Pancreas (tissue), 10 donors: Measurements from ENCODE around the gene CDC42BPA. TPM values are rescaled to one million over a fixed set of nuclear protein-coding genes. Genes with fewer than 3 reads are reported as not detected.
A peak's percentile ranks its signal among the peaks of the same experiment; 100 is the strongest.

ENCODE experiments used
- ATAC-seq, 4 donors: fragments of 200-7000 bp; cut with Tn5 transposase; one replicate each; pipeline versions ENCODE4 v1.8.0 to v1.9.1; 2020; ENCODE audit warnings: mild to moderate bottlenecking in 4 of 4, moderate library complexity in 4 of 4
- DNase-seq, 6 donors: peaks; one replicate each; pipeline ENCODE4 v3.0.0-alpha.2; 2020
- FAIRE-seq: peaks from 2 replicates; lab custom pipeline; 2012; peaks lifted over from hg19 to GRCh38; lab: Jason Lieb, UNC
- H3K27ac ChIP-seq, 4 donors: fragments of 200-600 bp; sonication (generic); 1 replicate in 3 of 4; 2 replicates in 1 of 4; pipeline versions ENCODE4 v1.5.0 to v1.8.0; 2020
- H3K27me3 ChIP-seq, 4 donors: fragments of 200-600 bp; one replicate each; pipeline ENCODE4 v1.8.0; 2021
- H3K36me3 ChIP-seq, 3 donors: fragments of 200-600 bp; sonication (generic) in 1 of 3; one replicate each; pipeline versions ENCODE4 v1.5.0 to v1.8.0; 2020 to 2021
- H3K4me1 ChIP-seq, 3 donors: fragments of 200-600 bp; one replicate each; pipeline ENCODE4 v1.8.0; 2021
- H3K4me3 ChIP-seq, 4 donors: fragments of 200-600 bp; sonication (generic) in 2 of 4; one replicate each; pipeline versions ENCODE4 v1.5.0 to v1.8.0; 2020 to 2021
- H3K9me3 ChIP-seq, 4 donors: fragments of 200-600 bp; one replicate each; pipeline ENCODE4 v1.8.0; 2021
- WGBS, 2 donors: extraction: QIAGEN DNeasy Blood & Tissue Kit; methylation state at CpG; one replicate each; pipeline ENCODE4 v1.1.7; 2013; 5-methylcytosine and 5-hydroxymethylcytosine counted together
- intact Hi-C, 3 donors: fragments of 100-400 bp; cut with DNase I; formaldehyde crosslinking; loops; one replicate each; pipeline versions ENCODE4 v1.11.1 to v1.14.2; 2022
- polyA plus RNA-seq, 2 donors: library from polyadenylated mRNA; stranded (reverse); fragments of 200-250 nt; gene quantifications; one replicate each; pipeline ENCODE4 v1.2.3, GENCODE V29; 2013
- total RNA-seq, 6 donors: library from RNA; stranded (reverse); fragmentation: NEBNext Ultra II Directional in 4 of 6; extraction: Animal tissue kit (Norgen Biotek cat#: 25700) in 4 of 6; gene quantifications; one replicate each; pipeline versions ENCODE4 v1.2.1 to v1.2.4, GENCODE V29; 2021 to 2023
- TF ChIP-seq, protein P1 (sequence below), 4 donors: fragments of 200-600 bp; sonication (generic) in 3 of 4; IDR thresholded peaks; one replicate each; pipeline versions ENCODE4 v1.5.0 to v1.8.0; 2021; ENCODE audit warnings: antibody characterized with exemption in 4 of 4
- donor health status: healthy with polysubstance abuse.
- donor health status: DM: no; HTN: no; CAD: no; lungs with moderate emphysema.
- donor health status: DM: no; HTN: no; CAD: no.
- donor health status: control.
- donor health status: control.
- donor health status: Bipolar disorder and iron deficiency.
- donor health status: DM: yes; HTN: yes; CAD: no.
- donor health status: DM: no; HTN: no; CAD: no.
- donor health status: DM: no; HTN: no; CAD: no.
- donor health status: DM: yes; HTN: yes; CAD: no.

CDC42BPA gene
- total and polyA plus RNA-seq, 8 donors = 5.3 to 22.5 (median 16.5) TPM

DNA sequence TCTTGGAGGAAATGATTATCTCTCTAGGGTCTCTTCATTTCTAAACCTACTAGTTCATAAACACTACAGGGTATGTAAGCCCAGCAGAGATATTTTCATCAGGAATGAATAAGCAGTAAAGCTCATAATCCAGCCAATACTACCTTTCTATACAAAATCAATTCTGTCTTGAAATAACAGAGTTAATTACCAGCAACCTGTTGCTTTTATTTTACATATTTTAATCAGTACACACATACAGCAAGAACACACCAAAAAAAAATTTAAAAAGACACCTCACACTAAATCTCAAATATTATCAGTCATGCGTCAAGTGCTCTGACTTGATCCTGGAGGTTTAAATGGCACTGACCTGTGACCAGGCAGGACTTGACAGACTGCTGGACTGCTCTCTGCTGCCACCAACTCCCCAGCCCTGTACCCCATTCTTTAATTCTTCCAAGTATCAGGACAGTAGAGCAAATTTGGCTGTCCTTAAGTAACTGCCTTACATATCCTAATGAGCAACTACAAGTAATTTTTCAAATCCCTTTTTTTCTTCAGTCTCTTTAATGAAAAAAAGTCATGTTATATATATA lies 98.5 kb downstream of the CDC42BPA start:
- Histone ChIP-seq H3K36me3 (no peaks in the 10 kb centered on the region), H3K27me3 (no peaks in the 10 kb centered on the region), H3K4me3 (no peak overlapping the region), H3K27ac (no peak overlapping the region), H3K9me3 (no peaks in the 10 kb centered on the region), H3K4me1 (peaks cover 0 to 4% (median 0%) of the 10 kb centered on the region in 3 donors)
- no peak for DNase-seq
- TF ChIP-seq, protein P1, sequence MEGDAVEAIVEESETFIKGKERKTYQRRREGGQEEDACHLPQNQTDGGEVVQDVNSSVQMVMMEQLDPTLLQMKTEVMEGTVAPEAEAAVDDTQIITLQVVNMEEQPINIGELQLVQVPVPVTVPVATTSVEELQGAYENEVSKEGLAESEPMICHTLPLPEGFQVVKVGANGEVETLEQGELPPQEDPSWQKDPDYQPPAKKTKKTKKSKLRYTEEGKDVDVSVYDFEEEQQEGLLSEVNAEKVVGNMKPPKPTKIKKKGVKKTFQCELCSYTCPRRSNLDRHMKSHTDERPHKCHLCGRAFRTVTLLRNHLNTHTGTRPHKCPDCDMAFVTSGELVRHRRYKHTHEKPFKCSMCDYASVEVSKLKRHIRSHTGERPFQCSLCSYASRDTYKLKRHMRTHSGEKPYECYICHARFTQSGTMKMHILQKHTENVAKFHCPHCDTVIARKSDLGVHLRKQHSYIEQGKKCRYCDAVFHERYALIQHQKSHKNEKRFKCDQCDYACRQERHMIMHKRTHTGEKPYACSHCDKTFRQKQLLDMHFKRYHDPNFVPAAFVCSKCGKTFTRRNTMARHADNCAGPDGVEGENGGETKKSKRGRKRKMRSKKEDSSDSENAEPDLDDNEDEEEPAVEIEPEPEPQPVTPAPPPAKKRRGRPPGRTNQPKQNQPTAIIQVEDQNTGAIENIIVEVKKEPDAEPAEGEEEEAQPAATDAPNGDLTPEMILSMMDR (IDR thresholded peaks at IDR 0.05) = no peak
- no peak for FAIRE-seq
- intact Hi-C loops = no loop called here
- peak in 2 of 4 donors; percentile 56 to 60 for ATAC-seq
- 86 to 89% methylated on average over 1 of the region's 1 CpG for WGBS, 2 donors

DNA sequence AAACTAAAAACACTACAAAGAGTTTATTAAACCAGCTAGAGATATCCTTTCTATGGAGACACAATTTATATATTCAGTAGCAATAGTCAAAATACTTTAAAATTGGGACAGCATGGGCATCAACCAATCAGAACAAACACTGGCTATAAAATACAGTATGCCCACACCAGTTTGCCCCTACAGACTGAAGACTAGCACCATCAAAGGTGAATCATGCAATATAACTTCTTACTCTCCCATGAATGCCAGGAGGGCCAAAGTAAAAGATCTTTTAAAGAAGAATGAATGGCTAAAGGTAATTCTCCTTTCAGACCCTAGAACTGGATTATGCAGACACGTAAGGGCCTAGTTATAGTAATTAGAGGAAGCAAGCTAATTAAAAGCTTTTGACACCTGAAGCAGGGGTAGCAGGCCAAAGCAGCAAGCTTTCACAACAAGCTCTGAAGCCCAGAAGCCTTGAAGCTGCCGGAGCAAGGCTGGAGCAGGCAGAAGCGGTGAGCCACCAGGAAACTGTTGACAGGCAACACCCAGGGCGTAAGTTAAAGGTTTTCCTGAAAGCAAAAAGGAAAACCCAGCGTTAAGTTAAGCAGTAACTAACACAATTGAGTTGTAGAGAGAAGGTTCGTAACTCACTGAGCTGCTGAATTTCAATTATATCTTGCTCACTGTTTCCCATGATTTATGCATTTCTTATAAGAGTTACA lies 99.3 kb downstream of the CDC42BPA start:
- Histone ChIP-seq H3K27me3 (no peaks in the 10 kb centered on the region), H3K4me3 (no peak overlapping the region), H3K36me3 (no peaks in the 10 kb centered on the region), H3K4me1 (peaks cover 0 to 4% (median 0%) of the 10 kb centered on the region in 3 donors), H3K27ac (no peak overlapping the region), H3K9me3 (no peaks in the 10 kb centered on the region)
- intact Hi-C loops = no loop called here
- TF ChIP-seq, protein P1 (IDR thresholded peaks at IDR 0.05) = no peak
- DNase-seq (no peak), ATAC-seq (peak; percentile 53 to 74 (median 64)), FAIRE-seq (no peak)
- WGBS, 2 donors = 60 to 61% methylated on average over 6 of the region's 6 CpGs

DNA sequence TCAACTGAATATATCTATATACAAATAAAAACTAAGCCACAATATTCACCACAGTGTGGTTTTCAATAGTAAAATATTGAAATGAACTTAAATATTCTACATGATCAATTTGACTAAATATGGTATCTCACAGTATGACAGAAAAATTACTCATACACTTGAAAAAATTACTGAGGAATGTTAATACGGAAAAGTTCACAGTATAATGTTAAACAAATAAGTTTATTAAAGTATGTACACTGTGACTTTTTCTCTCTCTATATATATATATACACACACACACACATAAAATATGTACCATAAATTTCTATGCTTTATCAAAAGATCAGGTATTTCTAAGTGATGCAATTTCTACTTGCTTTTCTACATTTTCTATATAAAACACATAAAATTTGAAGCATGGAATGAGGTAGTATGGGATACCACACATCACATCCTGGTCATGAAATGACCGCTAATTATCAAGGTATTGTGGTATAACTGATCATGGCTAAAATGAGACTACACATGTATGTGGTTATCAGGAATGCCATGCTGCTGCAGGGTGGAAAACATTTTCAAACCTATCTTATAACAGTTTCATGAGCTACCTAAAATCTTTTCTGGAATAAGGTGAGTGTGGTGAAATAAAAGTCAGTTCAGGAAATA lies 102.3 kb downstream of the CDC42BPA start:
- intact Hi-C loops = no loop called here
- 92 to 97% methylated on average over 2 of the region's 2 CpGs for WGBS, 2 donors
- TF ChIP-seq, protein P1 (IDR thresholded peaks at IDR 0.05) = no peak

DNA sequence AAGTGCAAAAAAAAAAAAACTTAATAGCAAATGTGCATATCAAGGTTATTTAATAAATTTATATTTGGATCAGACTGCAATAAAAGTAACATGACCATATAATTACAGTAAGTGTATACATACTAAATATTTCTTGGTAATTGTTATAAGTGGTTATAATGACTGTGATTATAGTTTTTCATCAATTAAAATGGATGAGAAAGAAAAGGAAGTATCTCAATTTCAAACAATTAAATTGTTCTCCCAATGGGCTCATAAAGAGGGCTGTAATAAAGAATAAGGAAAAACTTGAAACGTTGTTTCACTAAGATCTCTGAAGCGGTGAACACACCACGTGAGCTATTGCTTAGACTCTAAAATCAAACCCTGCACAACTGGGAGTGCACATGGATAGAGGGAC lies 104.1 kb downstream of the CDC42BPA start:
- H3K9me3 ChIP-seq = peaks cover 0 to 3% (median 0%) of the 10 kb centered on the region in 4 donors
- intact Hi-C loops = no loop called here
- H3K4me3 ChIP-seq = no peak overlapping the region
- TF ChIP-seq, protein P1 (IDR thresholded peaks at IDR 0.05) = no peak
- DNase-seq (no peak), ATAC-seq (no peak), FAIRE-seq (no peak)
- no peaks in the 10 kb centered on the region for H3K27me3 ChIP-seq
- WGBS, 2 donors = 91 to 93% methylated on average over 3 of the region's 3 CpGs
- H3K27ac ChIP-seq = no peak overlapping the region
- no peaks in the 10 kb centered on the region for H3K36me3 ChIP-seq
- peaks cover 0 to 8% (median 0%) of the 10 kb centered on the region in 3 donors for H3K4me1 ChIP-seq

More for the DNA sequence above, 102.3 kb downstream of the CDC42BPA start:
- H3K27me3 ChIP-seq = no peaks in the 10 kb centered on the region
- H3K27ac ChIP-seq = no peak overlapping the region
- no peak overlapping the region for H3K4me3 ChIP-seq
- peaks cover 0 to 3% (median 0%) of the 10 kb centered on the region in 4 donors for H3K9me3 ChIP-seq
- H3K4me1 ChIP-seq = peaks cover 0 to 8% (median 0%) of the 10 kb centered on the region in 3 donors
- FAIRE-seq = no peak
- no peaks in the 10 kb centered on the region for H3K36me3 ChIP-seq
- DNase-seq = no peak
- no peak for ATAC-seq
